GM12864 (cell line): ENCODE measurements around the gene HDAC11.

ENCODE experiments used
- DNase-seq: peaks from one replicate; pipeline ENCODE4 v3.0.0-alpha.2; 2011; ENCODE audit warnings: low read depth
- H3K4me3 ChIP-seq: 2 replicates; pipeline ENCODE4 v1.5.1; 2011; ENCODE audit warnings: mild to moderate bottlenecking, low read depth, low read length, control low read depth
- TF ChIP-seq, protein P1 (sequence below): IDR thresholded peaks from 2 replicates; pipeline ENCODE4 v1.5.1; 2011; ENCODE audit warnings: low read depth, mild to moderate bottlenecking, moderate library complexity, low read length, control low read depth, inconsistent platforms; ENCODE audit errors: missing control alignments

Gene HDAC11

DNA sequence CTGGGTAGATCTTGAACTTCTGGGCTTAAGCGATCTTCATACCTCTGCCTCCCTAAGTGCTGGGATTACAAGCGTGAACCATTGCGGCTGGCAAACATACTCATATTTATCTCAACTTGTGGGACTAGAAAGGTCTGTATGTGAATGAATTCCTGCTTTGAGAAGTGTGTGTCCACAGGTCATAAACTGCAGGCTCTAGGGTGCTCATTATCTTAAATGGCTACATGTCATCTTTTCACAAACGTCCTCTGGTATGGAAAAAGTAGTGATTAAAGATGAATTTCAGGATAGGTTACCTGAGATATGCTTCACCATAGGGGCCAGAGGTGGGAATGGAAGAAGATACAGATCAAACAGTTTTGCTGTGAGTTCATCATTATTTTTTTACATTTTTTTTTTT, 7.8 kb upstream of the HDAC11 start:
- no peak for DNase-seq
- no peak overlapping the region for H3K4me3 ChIP-seq
- TF ChIP-seq, protein P1, sequence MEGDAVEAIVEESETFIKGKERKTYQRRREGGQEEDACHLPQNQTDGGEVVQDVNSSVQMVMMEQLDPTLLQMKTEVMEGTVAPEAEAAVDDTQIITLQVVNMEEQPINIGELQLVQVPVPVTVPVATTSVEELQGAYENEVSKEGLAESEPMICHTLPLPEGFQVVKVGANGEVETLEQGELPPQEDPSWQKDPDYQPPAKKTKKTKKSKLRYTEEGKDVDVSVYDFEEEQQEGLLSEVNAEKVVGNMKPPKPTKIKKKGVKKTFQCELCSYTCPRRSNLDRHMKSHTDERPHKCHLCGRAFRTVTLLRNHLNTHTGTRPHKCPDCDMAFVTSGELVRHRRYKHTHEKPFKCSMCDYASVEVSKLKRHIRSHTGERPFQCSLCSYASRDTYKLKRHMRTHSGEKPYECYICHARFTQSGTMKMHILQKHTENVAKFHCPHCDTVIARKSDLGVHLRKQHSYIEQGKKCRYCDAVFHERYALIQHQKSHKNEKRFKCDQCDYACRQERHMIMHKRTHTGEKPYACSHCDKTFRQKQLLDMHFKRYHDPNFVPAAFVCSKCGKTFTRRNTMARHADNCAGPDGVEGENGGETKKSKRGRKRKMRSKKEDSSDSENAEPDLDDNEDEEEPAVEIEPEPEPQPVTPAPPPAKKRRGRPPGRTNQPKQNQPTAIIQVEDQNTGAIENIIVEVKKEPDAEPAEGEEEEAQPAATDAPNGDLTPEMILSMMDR, result no peak

DNA sequence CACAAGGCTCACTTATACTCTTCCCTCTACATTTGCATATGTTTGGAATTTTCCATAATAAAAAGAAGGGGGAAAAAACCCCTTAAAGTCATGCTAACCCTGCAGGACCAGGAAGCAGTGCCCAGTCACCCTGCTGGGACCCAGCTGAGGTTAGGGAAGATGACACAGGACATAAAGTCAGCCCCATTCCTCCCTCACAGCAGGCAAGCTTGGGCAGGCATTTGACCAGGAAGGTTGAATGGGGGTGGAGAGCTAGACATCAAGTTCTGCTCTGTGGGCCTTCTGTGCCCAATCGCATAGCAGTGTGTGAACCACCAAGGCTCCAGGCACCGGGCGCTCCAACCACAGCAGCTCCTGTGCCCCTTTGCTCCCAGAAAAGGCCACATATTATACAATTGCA, 7.1 kb upstream of the HDAC11 start:
- H3K4me3 ChIP-seq, result no peak overlapping the region
- no peak for DNase-seq
- TF ChIP-seq, protein P1, result no peak

DNA sequence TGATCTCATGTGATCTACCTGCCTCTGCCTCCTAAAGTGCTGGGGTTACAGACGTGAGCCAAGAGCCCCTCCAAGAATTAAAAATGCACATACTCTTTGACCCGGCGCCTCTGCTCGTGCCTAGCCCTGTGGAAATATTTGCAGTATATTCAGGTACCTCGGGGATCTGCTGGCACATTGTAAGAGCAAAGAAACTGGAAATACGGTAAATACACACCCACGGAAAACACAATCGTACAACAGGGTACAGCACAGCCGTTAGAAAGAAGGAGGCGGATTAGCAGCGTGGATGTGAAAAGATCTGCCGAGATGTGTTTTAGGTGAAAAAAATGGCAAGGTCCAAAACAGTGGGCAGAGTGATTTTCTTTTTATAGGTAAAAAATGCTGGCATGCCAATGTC, 6.1 kb upstream of the HDAC11 start:
- no peak for DNase-seq
- no peak overlapping the region for H3K4me3 ChIP-seq
- TF ChIP-seq, protein P1, result no peak

DNA sequence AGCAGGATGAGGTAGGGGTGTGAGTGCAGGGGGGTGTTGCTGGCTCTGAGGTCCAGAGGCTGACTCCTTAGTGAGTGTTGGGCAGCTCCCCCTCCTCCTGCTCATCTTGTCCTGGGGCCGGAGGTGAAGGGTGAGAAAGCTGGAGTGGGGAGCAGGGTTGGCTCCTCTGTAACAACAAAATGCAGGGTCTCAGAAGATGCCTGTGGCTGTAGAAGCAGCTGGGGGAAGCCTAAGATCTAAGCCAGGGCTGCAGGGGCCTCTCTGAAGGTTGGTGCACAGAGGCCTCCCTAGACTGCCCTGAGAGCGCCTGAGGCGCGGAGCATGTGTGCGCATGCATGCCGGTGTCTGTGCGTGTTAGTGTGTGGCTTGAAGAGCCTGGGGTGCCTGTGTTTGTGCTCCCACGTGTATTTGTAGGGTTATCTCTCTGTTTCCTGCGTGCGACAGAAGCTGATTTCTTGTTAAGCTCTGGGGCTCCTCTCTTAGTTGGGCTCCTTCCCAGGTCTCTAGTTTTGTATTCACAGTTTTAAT, 5.3 kb upstream of the HDAC11 start:
- DNase-seq, result no peak
- H3K4me3 ChIP-seq, result no peak overlapping the region
- TF ChIP-seq, protein P1, result no peak

DNA sequence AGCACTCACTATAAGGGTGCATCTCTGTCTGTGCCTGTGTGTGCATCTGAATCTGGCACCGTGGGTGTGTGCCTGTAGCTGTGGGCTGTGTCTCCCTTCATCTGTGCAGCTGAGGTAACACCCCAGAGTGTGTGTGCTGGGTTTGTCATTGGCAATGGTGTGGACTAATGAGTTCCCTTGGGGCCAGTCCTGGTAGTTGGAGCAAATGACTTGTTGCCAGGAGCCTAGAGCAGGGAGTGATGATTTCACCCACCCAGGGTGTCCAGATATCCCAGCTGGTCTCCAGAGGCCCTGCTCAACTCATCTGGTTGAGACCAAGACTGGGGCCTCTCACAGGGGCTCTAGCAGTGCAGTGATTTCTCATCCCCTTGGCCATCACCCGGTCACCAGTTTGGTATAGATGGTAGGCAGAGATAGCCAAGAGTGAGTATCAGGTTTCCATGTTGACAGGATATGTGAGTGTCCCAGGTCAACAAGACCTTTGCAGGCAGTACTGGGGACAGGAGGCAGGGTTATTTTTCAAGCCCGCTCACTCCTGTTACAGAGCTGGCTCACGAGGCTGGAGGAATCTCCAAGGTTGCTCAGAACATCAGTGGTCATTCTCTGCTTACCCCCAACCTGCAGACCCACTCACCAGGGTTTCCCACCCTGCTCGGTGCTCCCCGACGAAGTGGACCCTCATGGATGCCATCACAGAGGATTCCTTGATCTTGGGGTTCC, 4.1 kb upstream of the HDAC11 start:
- no peak for DNase-seq
- TF ChIP-seq, protein P1, result no peak
- H3K4me3 ChIP-seq, result no peak overlapping the region

DNA sequence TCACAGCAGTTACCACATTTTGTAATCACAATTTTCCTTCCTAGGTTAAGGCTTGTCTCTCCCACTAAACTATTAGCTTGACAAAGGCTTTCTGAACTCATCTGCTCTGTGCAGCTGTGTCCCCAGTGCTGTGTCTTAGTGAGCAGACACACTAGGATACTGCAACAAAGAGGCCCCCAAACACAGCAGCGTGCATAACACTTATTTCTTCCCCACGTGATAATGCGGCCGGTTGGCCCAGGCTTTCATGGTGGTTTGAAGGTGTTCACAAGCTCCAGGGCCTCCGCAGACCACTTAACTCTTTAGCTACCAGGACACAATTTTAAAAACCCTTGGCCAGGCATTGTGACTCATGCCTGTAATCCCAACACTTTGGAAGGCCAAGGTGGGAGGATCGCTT, 2.2 kb upstream of the HDAC11 start:
- TF ChIP-seq, protein P1, result no peak
- H3K4me3 ChIP-seq, result no peak overlapping the region
- no peak for DNase-seq

DNA sequence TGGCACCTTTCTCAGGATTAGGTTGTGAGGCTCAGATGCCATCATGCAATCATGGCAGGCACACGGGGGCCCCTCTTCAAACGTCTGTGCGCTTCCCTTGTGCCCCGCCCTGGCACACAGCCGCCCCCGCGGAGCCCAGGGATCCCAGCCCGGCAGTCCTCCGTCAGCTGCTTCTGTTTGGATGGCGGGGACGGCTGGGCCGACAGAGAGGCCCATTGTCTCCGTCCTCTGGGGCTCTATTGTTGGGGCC, 849 bp upstream of the HDAC11 start:
- TF ChIP-seq, protein P1, result no peak
- DNase-seq, result no peak
- peak overlapping the region; percentile 75 for H3K4me3 ChIP-seq
